ENCODE measurements around the gene DPEP1. TPM values are rescaled to one million over a fixed set of nuclear protein-coding genes. Genes with fewer than 3 reads are reported as not detected.

The DPEP1 gene
- total RNA-seq, 1 experiment from 2014 or later = 0.79 TPM

GRCh38 chr16:89599451-89599858 is 14.0 kb upstream of the DPEP1 start:
- DNase-seq (ENCODE audit: low read depth) = peak; percentile 61

GRCh38 chr16:89599902-89600301 is 13.5 kb upstream of the DPEP1 start:
- no peak for DNase-seq (ENCODE audit: low read depth)

GRCh38 chr16:89600427-89600826 is 13.0 kb upstream of the DPEP1 start:
- DNase-seq (ENCODE audit: low read depth) = no peak

- peak; percentile 61 for DNase-seq (ENCODE audit: low read depth)
Observed at GRCh38 chr16:89600956-89601355, 12.5 kb upstream of the DPEP1 start.

- DNase-seq (ENCODE audit: low read depth) = peak; percentile 70
Observed at GRCh38 chr16:89601906-89602272, 11.6 kb upstream of the DPEP1 start.

- peak; percentile 89 for DNase-seq (ENCODE audit: low read depth)
Observed at GRCh38 chr16:89602273-89602951, 11.0 kb upstream of the DPEP1 start.

- no peak for DNase-seq (ENCODE audit: low read depth)
Observed at GRCh38 chr16:89602952-89603590, 10.4 kb upstream of the DPEP1 start.

GRCh38 chr16:89604764-89605163 is 8.7 kb upstream of the DPEP1 start:
- DNase-seq (ENCODE audit: low read depth) = no peak

- DNase-seq (ENCODE audit: low read depth) = no peak
Observed at GRCh38 chr16:89605186-89605970, 8.1 kb upstream of the DPEP1 start.

GRCh38 chr16:89606006-89606405 is 7.4 kb upstream of the DPEP1 start:
- DNase-seq (ENCODE audit: low read depth) = no peak

GRCh38 chr16:89607453-89607852 is 6.0 kb upstream of the DPEP1 start:
- no peak for DNase-seq (ENCODE audit: low read depth)

GRCh38 chr16:89607937-89608740 is 5.3 kb upstream of the DPEP1 start:
- no peak for DNase-seq (ENCODE audit: low read depth)

- no peak for DNase-seq (ENCODE audit: low read depth)
Observed at GRCh38 chr16:89610108-89610453, 3.4 kb upstream of the DPEP1 start.

- DNase-seq (ENCODE audit: low read depth) = no peak
Observed at GRCh38 chr16:89612415-89613166, 851 bp upstream of the DPEP1 start.

GRCh38 chr16:89613954-89614459 is 565 bp downstream of the DPEP1 start:
- no peak for DNase-seq (ENCODE audit: low read depth)

- no peak for DNase-seq (ENCODE audit: low read depth)
Observed at GRCh38 chr16:89615176-89615575, 1.7 kb downstream of the DPEP1 start.

GRCh38 chr16:89615596-89616090 is 2.2 kb downstream of the DPEP1 start:
- DNase-seq (ENCODE audit: low read depth) = no peak

GRCh38 chr16:89616623-89617022 is 3.2 kb downstream of the DPEP1 start:
- no peak for DNase-seq (ENCODE audit: low read depth)

- DNase-seq (ENCODE audit: low read depth) = no peak
Observed at GRCh38 chr16:89617036-89617435, 3.6 kb downstream of the DPEP1 start.

GRCh38 chr16:89618109-89618998 is 4.9 kb downstream of the DPEP1 start:
- peak; percentile 42 for DNase-seq (ENCODE audit: low read depth)
